GM18499 (cell line): ENCODE results near the gene GAPDHS.

ENCODE experiments used
- ATAC-seq: cut with Tn5 transposase; IDR thresholded peaks from one replicate; pipeline ENCODE4 v1.9.1; 2021; ENCODE audit warnings: moderate number of reproducible peaks; ENCODE audit not compliant: insufficient read depth, unreplicated experiment

Gene GAPDHS

DNA sequence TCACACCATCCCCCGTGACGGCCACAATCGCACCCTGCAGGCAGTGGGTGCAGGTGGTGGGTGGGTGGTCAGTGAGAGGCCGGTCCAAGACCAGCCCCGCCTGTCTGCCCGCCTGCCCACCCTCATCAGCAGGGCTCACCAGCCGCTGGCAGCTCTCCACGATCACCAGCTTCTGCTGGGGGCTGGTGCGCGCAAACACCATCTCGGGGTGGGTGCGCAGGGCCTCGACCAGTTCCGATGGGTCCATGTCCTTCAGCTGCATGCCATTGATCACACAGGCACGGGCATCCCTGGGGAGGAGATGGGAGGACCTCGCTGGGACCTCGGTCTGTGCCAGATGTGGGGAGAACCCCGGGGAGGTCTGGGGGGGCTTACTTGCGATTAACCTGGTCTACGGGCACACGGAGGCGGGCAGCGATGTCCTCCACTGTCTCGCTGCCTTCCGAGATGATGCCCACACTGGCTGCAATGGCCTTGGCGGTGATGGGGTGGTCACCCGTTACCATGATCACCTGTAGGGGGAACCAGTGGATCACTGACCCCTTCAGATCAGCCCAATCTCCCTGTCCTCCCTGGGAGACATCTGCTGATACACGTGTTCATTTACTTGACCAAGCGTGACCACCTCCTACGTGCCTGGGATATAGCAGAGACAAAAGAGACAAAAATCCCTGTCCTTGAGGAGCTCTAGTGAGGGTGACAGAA lies 22.2 kb downstream of the GAPDHS start:
- ATAC-seq: no peak

- no peak for ATAC-seq
Observed at GRCh38 chr19:35556025-35556590, 22.9 kb downstream of the GAPDHS start.

DNA sequence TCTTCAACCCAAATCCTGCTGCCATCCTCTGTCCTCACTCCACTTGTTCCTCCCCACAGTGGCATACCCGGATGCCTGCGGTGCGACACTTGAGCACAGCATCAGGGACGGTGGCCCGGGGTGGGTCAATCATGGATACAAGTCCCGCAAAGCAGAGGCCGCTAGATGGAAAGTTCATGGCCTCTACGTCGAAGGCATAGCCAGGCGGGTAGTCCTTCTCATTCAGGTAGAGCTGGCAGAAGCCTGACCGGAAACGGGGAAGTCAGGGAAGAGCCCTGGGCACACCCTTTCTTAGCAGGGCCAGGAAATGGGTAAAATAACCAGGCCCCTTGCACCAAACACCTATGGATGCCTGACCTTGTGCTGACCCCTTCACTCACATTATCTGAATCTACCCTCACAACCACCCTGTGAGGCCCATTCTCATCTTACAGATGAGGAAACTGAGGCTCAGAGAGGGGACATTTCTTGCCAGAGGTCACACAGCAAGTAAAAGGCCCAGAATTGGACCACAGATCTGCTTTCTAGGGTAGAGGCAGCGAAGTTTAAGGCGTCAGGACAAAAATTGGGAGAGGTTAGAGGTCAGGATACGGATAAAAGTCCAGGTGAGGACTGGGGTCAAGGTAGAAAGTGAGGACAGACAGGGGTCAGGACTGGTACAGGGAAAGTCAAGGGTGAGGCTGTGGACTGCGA lies 23.7 kb downstream of the GAPDHS start:
- no peak for ATAC-seq

- ATAC-seq: no peak
Observed at GRCh38 chr19:35557539-35558399, 24.5 kb downstream of the GAPDHS start.

GRCh38 chr19:35558400-35559280 lies 25.4 kb downstream of the GAPDHS start:
- no peak for ATAC-seq

GRCh38 chr19:35559281-35559659 lies 26.0 kb downstream of the GAPDHS start:
- ATAC-seq: no peak

DNA sequence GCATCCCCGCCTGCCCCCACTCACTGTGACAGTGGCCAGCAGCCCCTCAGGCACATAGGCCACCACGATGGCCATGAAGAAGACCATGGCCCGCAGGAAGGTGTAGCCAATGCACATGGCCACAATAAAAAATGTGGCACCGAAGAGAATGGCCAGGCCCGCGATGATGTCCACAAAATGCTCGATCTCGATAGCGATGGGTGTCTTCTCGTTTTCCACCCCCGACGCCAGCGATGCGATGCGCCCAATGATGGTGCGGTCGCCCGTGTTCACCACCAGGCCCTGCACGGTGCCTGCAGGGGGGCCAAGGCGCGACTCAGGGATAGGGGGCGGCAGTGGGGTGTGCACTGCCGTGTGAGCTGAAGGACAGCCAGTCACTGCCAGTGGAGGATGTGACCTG lies 26.5 kb downstream of the GAPDHS start:
- ATAC-seq: no peak

GRCh38 chr19:35560271-35560670 lies 27.0 kb downstream of the GAPDHS start:
- ATAC-seq: no peak

GRCh38 chr19:35560677-35561076 lies 27.4 kb downstream of the GAPDHS start:
- ATAC-seq: no peak

DNA sequence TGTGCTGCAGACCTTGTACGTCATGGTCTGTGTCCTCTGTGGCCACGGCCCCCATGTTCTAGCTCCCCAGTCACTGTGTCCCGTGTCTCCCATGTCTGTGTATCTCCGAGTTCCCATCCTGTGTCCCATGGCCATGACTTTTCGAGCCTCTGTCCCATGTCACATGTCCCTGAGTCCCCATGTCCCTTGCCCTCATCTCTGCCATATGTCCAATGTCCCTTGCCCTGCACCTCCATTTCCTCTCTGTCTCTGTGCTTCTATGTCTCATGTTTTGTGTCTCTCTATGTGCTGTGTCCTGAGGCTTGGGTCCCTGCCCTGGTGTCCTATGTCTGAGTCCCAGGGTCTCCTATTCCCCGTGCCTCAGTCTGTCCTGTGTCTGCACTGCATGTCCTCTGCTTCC lies 28.2 kb downstream of the GAPDHS start:
- no peak for ATAC-seq

- ATAC-seq: no peak
Observed at GRCh38 chr19:35562336-35562735, 29.1 kb downstream of the GAPDHS start.

DNA sequence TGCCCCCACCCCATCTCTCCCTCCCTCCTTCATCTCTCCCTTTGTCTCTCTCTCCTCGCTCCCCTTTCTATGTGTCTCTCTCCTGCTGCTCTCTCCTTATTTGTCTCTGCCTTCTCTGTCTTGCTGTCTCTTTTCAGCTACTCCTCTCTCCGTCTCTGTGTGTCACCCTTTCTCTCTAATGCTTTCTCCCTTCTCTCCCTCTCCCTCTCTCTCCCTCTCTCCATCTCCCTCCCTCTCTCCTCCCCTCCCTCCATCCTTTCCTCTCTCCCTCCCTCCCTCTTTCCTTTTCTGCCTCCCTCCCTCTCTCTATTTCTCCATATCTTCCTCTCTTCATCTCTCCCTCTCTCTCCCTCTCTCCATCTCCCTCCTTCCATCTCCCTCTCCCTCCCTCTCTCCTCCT lies 29.5 kb downstream of the GAPDHS start:
- ATAC-seq: no peak

DNA sequence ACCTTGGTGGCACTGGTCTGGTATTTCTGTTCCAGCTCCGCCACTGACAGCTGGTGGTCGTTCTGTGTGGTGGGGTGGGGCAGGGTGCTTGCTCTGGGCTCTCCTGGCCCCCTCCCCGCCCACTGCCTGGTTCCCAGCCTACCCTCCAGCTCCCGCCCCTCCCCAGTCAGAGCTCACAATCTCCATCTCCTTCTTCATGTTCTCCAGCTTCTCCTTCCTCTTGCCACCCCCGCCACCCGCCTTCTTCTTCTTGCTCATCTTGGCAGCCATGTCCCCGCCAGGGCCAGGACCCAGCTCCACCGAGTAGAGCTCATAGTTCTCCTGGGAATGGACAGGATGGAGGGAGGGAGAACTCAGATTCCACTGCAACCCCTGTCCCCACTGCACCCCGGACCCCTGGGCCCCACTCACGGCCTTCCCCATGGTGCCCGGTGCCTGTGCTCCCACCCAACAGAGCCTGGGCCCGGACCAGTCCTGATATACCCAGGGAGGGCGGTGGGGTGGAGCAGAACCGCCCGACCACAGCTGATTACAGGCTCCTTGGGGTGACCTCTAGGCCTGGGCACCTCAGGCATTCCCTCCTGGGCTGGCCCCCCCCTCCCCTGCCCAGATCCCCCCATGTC lies 30.1 kb downstream of the GAPDHS start, which contains the start of gene ATP4A:
ATP4A (minus strand) TSS at position 452 of the 623 bp plus-strand sequence; CDS start at position 423, 29 bp downstream.
- ATAC-seq: no peak

GRCh38 chr19:35565016-35565856 lies 32.0 kb downstream of the GAPDHS start:
- ATAC-seq: no peak

- no peak for ATAC-seq
Observed at GRCh38 chr19:35566738-35567137, 33.5 kb downstream of the GAPDHS start.

GRCh38 chr19:35569281-35569781 lies 36.1 kb downstream of the GAPDHS start:
- no peak for ATAC-seq

- no peak for ATAC-seq
Observed at GRCh38 chr19:35571406-35571965, 38.2 kb downstream of the GAPDHS start.

DNA sequence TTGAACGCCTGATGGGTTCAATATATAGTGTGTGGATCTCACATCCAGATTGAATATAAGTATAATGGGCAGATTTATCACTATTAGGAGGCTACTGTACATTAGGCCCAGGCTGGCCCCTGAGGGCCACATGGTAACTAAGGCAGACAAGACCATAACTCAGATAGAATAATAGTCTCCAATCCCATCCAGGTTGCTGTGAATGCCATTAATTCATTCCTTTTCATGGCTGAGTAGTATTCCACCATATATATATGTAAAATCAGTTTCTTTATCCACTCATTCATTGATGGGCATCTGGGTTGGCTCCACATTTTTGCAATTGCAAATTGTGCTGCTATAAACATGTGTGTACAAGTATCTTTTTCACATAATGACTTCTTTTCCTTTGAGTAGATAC lies 44.7 kb downstream of the GAPDHS start:
- ATAC-seq: no peak
